ENCODE results near the gene STAB1.

The STAB1 gene

GRCh38 chr3:52554026-52554755 is 59.1 kb downstream of the STAB1 start:
- Histone ChIP-seq H3K36me3 (ENCODE audit: insufficient read depth, low read length) (peaks cover 81% of the 10 kb centered on the region), H3K9ac (ENCODE audit: low read depth, low read length) (no peak overlapping the region), H3K27me3 (ENCODE audit: insufficient read depth, low read length) (no peaks in the 10 kb centered on the region), H3K4me1 (ENCODE audit: insufficient read depth, low read length) (peaks cover 5% of the 10 kb centered on the region; the same call in 1 of the 2 replicates), H3K9me3 (ENCODE audit: insufficient read depth, low read depth, low read length) (no peaks in the 10 kb centered on the region), H3K4me3 (ENCODE audit: low read length) (no peak overlapping the region), H3K27ac (ENCODE audit: low read depth, low read length) (no peak overlapping the region)
- 95% methylated on average over 5 of the region's 5 CpGs for whole genome bisulfite sequencing

- Histone ChIP-seq H3K27ac (ENCODE audit: low read depth, low read length) (no peak overlapping the region), H3K36me3 (ENCODE audit: insufficient read depth, low read length) (peaks cover 82% of the 10 kb centered on the region)
- WGBS = no CpG with 5 or more reads among the region's 1 CpG
These were observed 59.9 kb downstream of the STAB1 start for GRCh38 chr3:52555056-52555455.

GRCh38 chr3:52557011-52557960 is 62.1 kb downstream of the STAB1 start:
- Histone ChIP-seq H3K9ac (ENCODE audit: low read depth, low read length) (no peak overlapping the region), H3K36me3 (ENCODE audit: insufficient read depth, low read length) (peaks cover 82% of the 10 kb centered on the region)
- WGBS = 93% methylated on average over 9 of the region's 9 CpGs

More at GRCh38 chr3:52555056-52555455, 59.9 kb downstream of the STAB1 start:
- Histone ChIP-seq H3K4me1 (ENCODE audit: insufficient read depth, low read length) (peaks cover 5% of the 10 kb centered on the region; the same call in 1 of the 2 replicates), H3K27me3 (ENCODE audit: insufficient read depth, low read length) (no peaks in the 10 kb centered on the region), H3K9ac (ENCODE audit: low read depth, low read length) (no peak overlapping the region), H3K4me3 (ENCODE audit: low read length) (no peak overlapping the region), H3K9me3 (ENCODE audit: insufficient read depth, low read depth, low read length) (no peaks in the 10 kb centered on the region)

GRCh38 chr3:52558436-52558835 is 63.3 kb downstream of the STAB1 start:
- Histone ChIP-seq H3K4me1 (ENCODE audit: insufficient read depth, low read length) (peaks cover 5% of the 10 kb centered on the region; the same call in 1 of the 2 replicates), H3K36me3 (ENCODE audit: insufficient read depth, low read length) (peaks cover 83% of the 10 kb centered on the region), H3K9ac (ENCODE audit: low read depth, low read length) (no peak overlapping the region), H3K27ac (ENCODE audit: low read depth, low read length) (no peak overlapping the region), H3K9me3 (ENCODE audit: insufficient read depth, low read depth, low read length) (no peaks in the 10 kb centered on the region), H3K4me3 (ENCODE audit: low read length) (no peak overlapping the region), H3K27me3 (ENCODE audit: insufficient read depth, low read length) (no peaks in the 10 kb centered on the region)
- 97% methylated on average over 4 of the region's 5 CpGs for WGBS

More at GRCh38 chr3:52557011-52557960, 62.1 kb downstream of the STAB1 start:
- peaks cover 5% of the 10 kb centered on the region; the same call in 1 of the 2 replicates for H3K4me1 ChIP-seq (ENCODE audit: insufficient read depth, low read length)
- H3K27me3 ChIP-seq (ENCODE audit: insufficient read depth, low read length) = no peaks in the 10 kb centered on the region
- H3K4me3 ChIP-seq (ENCODE audit: low read length) = no peak overlapping the region
- H3K27ac ChIP-seq (ENCODE audit: low read depth, low read length) = no peak overlapping the region
- H3K9me3 ChIP-seq (ENCODE audit: insufficient read depth, low read depth, low read length) = no peaks in the 10 kb centered on the region

GRCh38 chr3:52561028-52561747 is 66.0 kb downstream of the STAB1 start:
- no peak overlapping the region for H3K4me3 ChIP-seq (ENCODE audit: low read length)
- peaks cover 79% of the 10 kb centered on the region for H3K36me3 ChIP-seq (ENCODE audit: insufficient read depth, low read length)

GRCh38 chr3:52563984-52564383 is 68.8 kb downstream of the STAB1 start:
- no peak overlapping the region for H3K4me3 ChIP-seq (ENCODE audit: low read length)
- no peaks in the 10 kb centered on the region for H3K9me3 ChIP-seq (ENCODE audit: insufficient read depth, low read depth, low read length)
- no peaks in the 10 kb centered on the region for H3K27me3 ChIP-seq (ENCODE audit: insufficient read depth, low read length)
- H3K27ac ChIP-seq (ENCODE audit: low read depth, low read length) = no peak overlapping the region
- H3K36me3 ChIP-seq (ENCODE audit: insufficient read depth, low read length) = peaks cover 60% of the 10 kb centered on the region
- no peaks in the 10 kb centered on the region for H3K4me1 ChIP-seq (ENCODE audit: insufficient read depth, low read length)
- WGBS = 96% methylated on average over 2 of the region's 2 CpGs
- no peak overlapping the region for H3K9ac ChIP-seq (ENCODE audit: low read depth, low read length)

More at GRCh38 chr3:52561028-52561747, 66.0 kb downstream of the STAB1 start:
- Histone ChIP-seq H3K27ac (ENCODE audit: low read depth, low read length) (no peak overlapping the region), H3K27me3 (ENCODE audit: insufficient read depth, low read length) (no peaks in the 10 kb centered on the region), H3K9ac (ENCODE audit: low read depth, low read length) (no peak overlapping the region), H3K4me1 (ENCODE audit: insufficient read depth, low read length) (peaks cover 5% of the 10 kb centered on the region; the same call in 1 of the 2 replicates), H3K9me3 (ENCODE audit: insufficient read depth, low read depth, low read length) (no peaks in the 10 kb centered on the region)
- 96% methylated on average over 3 of the region's 4 CpGs for WGBS

GRCh38 chr3:52568069-52568468 is 72.9 kb downstream of the STAB1 start:
- peaks cover 35% of the 10 kb centered on the region for H3K36me3 ChIP-seq (ENCODE audit: insufficient read depth, low read length)
- H3K4me3 ChIP-seq (ENCODE audit: low read length) = no peak overlapping the region
- no peak overlapping the region for H3K27ac ChIP-seq (ENCODE audit: low read depth, low read length)
- no peaks in the 10 kb centered on the region for H3K27me3 ChIP-seq (ENCODE audit: insufficient read depth, low read length)
- no peaks in the 10 kb centered on the region for H3K4me1 ChIP-seq (ENCODE audit: insufficient read depth, low read length)
- no peak overlapping the region for H3K9ac ChIP-seq (ENCODE audit: low read depth, low read length)
- H3K9me3 ChIP-seq (ENCODE audit: insufficient read depth, low read depth, low read length) = no peaks in the 10 kb centered on the region
- WGBS = 90% methylated on average over 2 of the region's 2 CpGs

GRCh38 chr3:52570076-52570475 is 74.9 kb downstream of the STAB1 start:
- no peaks in the 10 kb centered on the region for H3K4me1 ChIP-seq (ENCODE audit: insufficient read depth, low read length)
- H3K4me3 ChIP-seq (ENCODE audit: low read length) = no peak overlapping the region
- H3K27me3 ChIP-seq (ENCODE audit: insufficient read depth, low read length) = no peaks in the 10 kb centered on the region
- no peak overlapping the region for H3K27ac ChIP-seq (ENCODE audit: low read depth, low read length)
- no peaks in the 10 kb centered on the region for H3K9me3 ChIP-seq (ENCODE audit: insufficient read depth, low read depth, low read length)
- H3K9ac ChIP-seq (ENCODE audit: low read depth, low read length) = no peak overlapping the region
- WGBS = 90% methylated on average over 4 of the region's 4 CpGs
- H3K36me3 ChIP-seq (ENCODE audit: insufficient read depth, low read length) = peaks cover 36% of the 10 kb centered on the region

- WGBS = 88% methylated on average over 6 of the region's 6 CpGs
These were observed 77.1 kb downstream of the STAB1 start for GRCh38 chr3:52572221-52572620.

More at GRCh38 chr3:52572221-52572620, 77.1 kb downstream of the STAB1 start:
- H3K4me1 ChIP-seq (ENCODE audit: insufficient read depth, low read length) = no peaks in the 10 kb centered on the region
- no peak overlapping the region for H3K4me3 ChIP-seq (ENCODE audit: low read length)
- no peaks in the 10 kb centered on the region for H3K9me3 ChIP-seq (ENCODE audit: insufficient read depth, low read depth, low read length)
- H3K27ac ChIP-seq (ENCODE audit: low read depth, low read length) = no peak overlapping the region
- H3K9ac ChIP-seq (ENCODE audit: low read depth, low read length) = no peak overlapping the region
- no peaks in the 10 kb centered on the region for H3K27me3 ChIP-seq (ENCODE audit: insufficient read depth, low read length)
- peaks cover 49% of the 10 kb centered on the region for H3K36me3 ChIP-seq (ENCODE audit: insufficient read depth, low read length)
